GM21515 (cell line): ENCODE results near the gene SLC25A20.
"Not testable (repeated sequence)": the region's sequence is repeated elsewhere in the genome, so short reads cannot be mapped to it uniquely, and the experiment has no call there.

Source experiments
- ATAC-seq: cut with Tn5 transposase; IDR thresholded peaks from one replicate; pipeline ENCODE4 v1.9.1; 2021; ENCODE audit not compliant: unreplicated experiment

SLC25A20 gene

DNA sequence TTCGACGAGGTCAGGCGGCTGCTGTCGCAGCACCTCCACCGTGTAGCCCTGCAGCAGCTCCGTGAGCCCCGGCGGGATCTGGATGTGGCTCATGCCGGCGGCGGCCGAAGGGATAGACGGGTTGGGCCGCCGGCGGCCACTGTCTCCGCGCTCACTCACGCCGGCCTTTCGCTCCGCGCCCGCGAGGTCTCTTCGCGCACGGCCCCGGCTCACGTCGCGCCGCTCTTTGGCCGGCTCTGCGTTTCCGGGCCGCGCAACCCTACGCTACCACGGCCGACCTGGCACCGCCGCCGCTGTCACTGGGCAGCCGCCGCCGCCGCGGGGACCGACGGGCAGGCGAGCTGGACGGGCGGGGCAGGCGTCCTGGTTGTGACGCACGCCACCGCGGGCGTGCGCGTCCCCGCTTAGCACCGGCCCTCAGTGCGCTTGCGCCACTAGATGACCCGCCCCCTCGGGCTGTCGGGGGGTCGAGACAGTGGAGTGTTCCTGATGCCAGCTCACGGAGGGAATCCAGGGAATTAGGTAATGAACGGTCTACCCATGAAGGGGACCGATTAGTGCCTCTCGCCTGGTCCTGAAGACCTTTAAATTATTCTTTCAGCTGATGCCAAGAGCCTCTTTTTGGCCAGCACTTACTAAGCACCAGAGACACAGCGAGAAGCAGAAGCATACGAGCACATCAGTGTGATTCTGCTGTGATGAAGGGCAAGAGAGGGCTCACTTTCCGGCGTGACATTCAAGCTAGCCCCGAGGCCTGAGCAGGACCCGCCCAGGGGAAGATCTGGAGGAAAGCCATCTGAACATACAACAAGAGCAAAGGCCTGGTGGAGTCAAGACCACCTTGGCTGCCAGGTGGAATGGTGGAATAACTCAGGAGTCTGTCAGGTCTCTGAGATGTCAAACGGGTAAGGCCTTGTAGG lies 50.9 kb downstream of the SLC25A20 start, which contains the start of gene PRKAR2A:
Gene PRKAR2A (minus strand): TSS at position 371 of the 920 bp plus-strand sequence. CDS start 278 bp downstream, at position 93.
- peak; percentile 89 for ATAC-seq

DNA sequence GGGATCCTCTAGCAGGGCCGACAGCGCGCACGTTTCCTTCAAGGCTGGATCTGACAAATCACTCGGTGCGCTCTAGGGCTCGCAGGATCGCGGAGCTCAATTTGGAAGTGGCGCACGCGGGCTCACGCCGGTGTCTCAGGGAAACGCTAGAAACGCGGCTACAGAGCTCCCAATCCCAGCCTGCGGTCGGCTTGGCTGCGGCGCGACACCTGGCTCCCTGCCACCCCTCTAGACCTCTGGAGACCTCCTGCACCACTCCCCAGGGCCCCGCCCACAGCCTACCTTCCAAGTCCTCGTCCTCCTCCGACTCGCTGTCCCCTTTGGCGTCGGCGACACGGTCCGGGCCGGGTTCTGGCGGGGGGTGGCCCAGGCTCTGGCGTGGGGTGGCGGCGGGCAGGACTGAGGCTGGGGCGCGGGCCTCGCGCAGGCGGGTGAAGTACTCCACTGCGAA lies 51.6 kb downstream of the SLC25A20 start:
- ATAC-seq = peak; percentile 35

DNA sequence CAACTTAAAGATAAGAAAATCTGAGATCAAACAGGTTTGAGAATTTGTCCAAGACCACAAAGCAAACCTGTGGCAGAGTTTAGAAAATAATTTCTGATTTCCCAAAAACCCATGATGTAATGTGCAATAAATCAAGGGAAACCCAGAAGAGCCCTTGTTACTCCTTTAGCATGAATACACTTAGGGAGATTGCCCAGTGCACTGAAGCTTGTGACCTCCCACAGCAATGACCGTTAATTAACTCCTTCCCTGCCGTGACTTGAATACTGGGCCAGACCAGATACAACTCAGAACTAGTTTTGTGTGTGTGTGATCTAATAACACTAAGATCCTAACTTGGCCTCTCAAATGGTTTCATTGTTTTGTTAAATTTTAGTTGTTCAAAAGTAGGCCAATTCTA lies 53.5 kb downstream of the SLC25A20 start:
- ATAC-seq = no peak

- ATAC-seq = no peak
Observed at GRCh38 chr3:48837163-48837562, 61.5 kb downstream of the SLC25A20 start.

GRCh38 chr3:48835650-48836366 lies 62.9 kb downstream of the SLC25A20 start:
- no peak for ATAC-seq

- ATAC-seq = no peak
Observed at GRCh38 chr3:48832684-48833083, 66.0 kb downstream of the SLC25A20 start.

DNA sequence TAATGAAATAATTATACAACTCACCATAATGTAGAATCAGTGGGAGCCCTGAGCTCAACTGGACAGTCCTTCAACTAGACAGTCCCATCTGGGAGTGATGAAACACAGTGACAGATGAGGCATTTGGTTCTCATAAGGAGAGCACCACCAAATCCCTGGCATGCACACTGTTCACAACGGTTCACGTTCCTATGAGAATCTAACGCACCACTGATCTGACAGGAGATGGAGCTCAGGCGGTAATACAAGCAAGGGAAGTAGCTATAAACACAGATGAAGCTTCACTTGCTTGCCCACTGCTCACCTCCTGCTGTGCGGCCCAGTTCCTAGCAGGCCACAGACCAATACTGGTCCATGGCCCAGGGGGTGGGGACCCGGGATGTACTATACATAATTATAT lies 68.0 kb downstream of the SLC25A20 start:
- ATAC-seq = no peak

- not testable (repeated sequence) for ATAC-seq
Observed at GRCh38 chr3:48829525-48829924, 69.2 kb downstream of the SLC25A20 start.

GRCh38 chr3:48827874-48828273 lies 70.8 kb downstream of the SLC25A20 start:
- ATAC-seq = not testable (repeated sequence)

GRCh38 chr3:48826451-48826850 lies 72.2 kb downstream of the SLC25A20 start:
- no peak for ATAC-seq

DNA sequence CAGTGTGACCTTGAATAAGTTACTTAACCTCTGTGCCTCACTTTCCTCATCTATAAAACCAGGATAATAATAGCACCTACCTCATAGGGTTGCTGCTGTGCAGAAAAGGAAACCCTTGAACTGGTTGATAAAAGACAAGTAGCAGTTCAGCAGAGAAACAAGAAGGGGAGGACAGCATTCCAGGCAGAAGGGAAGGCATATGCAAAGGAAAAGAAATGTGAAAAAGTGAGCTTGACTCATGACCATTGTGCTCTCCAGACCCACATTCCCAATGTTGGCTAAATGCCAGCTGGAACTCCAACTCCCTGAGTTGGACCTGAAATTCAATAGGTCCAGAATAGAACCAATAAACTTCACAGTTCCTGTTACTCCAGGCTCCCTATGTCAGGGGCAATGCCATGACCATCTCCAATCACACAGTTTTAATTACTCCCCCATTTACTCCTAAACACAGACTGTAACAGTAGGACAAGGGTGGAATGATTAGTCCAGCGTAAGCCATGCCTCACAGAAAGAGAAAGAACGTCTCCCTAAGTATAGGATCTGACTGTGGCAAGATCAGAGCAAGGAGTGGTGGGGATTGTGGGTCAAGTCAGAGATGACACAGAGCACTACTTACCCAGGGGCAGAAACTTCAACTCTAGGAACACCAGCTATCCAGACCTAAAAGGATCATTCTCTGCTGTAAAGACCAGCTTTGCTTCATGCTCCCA lies 77.9 kb downstream of the SLC25A20 start:
- ATAC-seq = no peak

GRCh38 chr3:48819234-48820221 lies 79.2 kb downstream of the SLC25A20 start:
- ATAC-seq = no peak

DNA sequence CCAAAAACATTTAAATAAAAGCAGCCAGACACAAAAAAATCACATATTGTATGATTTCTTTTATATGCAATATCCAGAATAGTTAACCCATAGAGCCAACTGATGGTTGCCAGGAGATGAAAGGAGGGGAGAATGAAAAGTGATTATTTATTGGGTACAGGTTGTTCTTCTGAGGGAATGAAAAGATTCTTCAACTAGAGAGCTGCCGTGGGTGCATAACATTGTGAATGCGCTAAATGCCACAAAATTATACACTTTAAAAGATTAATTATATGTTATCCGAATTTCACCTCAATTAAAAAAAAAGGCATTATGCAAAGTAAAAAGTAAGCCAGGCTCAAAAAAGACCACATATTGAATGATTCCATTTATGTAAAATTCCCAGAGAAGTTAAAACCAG lies 87.2 kb downstream of the SLC25A20 start:
- no peak for ATAC-seq
